Astrocyte of the cerebellum (primary cell): ENCODE measurements around the gene PLXND1.
A peak's percentile ranks its signal among the peaks of the same experiment; 100 is the strongest.

Experiments
- DNase-seq: peaks from one replicate; pipeline ENCODE4 v3.0.0-alpha.2; 2011; ENCODE audit warnings: low read depth
- H3K4me3 ChIP-seq: 2 replicates; pipeline ENCODE4 v1.5.1; 2011; ENCODE audit warnings: mild to moderate bottlenecking, low read depth, low read length, moderate library complexity
- CTCF ChIP-seq: IDR thresholded peaks from 2 replicates; pipeline ENCODE4 v1.5.1; 2012; ENCODE audit warnings: low read length, low read depth, moderate library complexity, mild to moderate bottlenecking; ENCODE audit errors: missing control alignments
- in situ Hi-C: cut with HindIII; loops from 2 replicates; pipeline ENCODE4 v1.10.0; 2017; ENCODE audit warnings: low sequenced_read_pairs

Gene PLXND1

GRCh38 chr3:129557548-129557894 is 49.0 kb downstream of the PLXND1 start:
- in situ Hi-C loops, result no loop called here
- no peak for TF ChIP-seq CTCF
- peak; percentile 27 for DNase-seq
- no peak overlapping the region for H3K4me3 ChIP-seq

GRCh38 chr3:129556890-129557547 is 49.5 kb downstream of the PLXND1 start:
- no peak overlapping the region for H3K4me3 ChIP-seq
- DNase-seq, result no peak
- in situ Hi-C loops, result no loop called here
- no peak for TF ChIP-seq CTCF

- TF ChIP-seq CTCF, result no peak
- DNase-seq, result no peak
- no peak overlapping the region for H3K4me3 ChIP-seq
- in situ Hi-C loops, result no loop called here
These were observed 50.1 kb downstream of the PLXND1 start for GRCh38 chr3:129556358-129556695.

GRCh38 chr3:129555616-129556357 is 50.7 kb downstream of the PLXND1 start:
- DNase-seq, result no peak
- TF ChIP-seq CTCF, result no peak
- H3K4me3 ChIP-seq, result no peak overlapping the region
- in situ Hi-C loops, result no loop called here

GRCh38 chr3:129555153-129555550 is 51.3 kb downstream of the PLXND1 start:
- in situ Hi-C loops, result no loop called here
- DNase-seq, result no peak
- TF ChIP-seq CTCF, result no peak
- no peak overlapping the region for H3K4me3 ChIP-seq

GRCh38 chr3:129554356-129555152 is 51.9 kb downstream of the PLXND1 start:
- in situ Hi-C loops, result no loop called here
- no peak for DNase-seq
- H3K4me3 ChIP-seq, result no peak overlapping the region
- no peak for TF ChIP-seq CTCF
